KOPT-K1 (cell line): ENCODE measurements around the gene EEF1AKMT4.
A peak's percentile ranks its signal among the peaks of the same experiment; 100 is the strongest.

Experiments
- H3K27ac ChIP-seq: fragments of 200-600 bp; sonication (generic); 2 replicates; pipeline ENCODE4 v1.5.1; 2016; ENCODE audit warnings: antibody characterized with exemption, mild to moderate bottlenecking, low read depth, low read length; ENCODE audit not compliant: poor library complexity, severe bottlenecking
- H3K36me3 ChIP-seq: fragments of 200-600 bp; sonication (generic); 2 replicates; pipeline ENCODE4 v1.5.1; 2017; ENCODE audit warnings: antibody characterized with exemption, mild to moderate bottlenecking, low read length, moderate library complexity; ENCODE audit not compliant: insufficient read depth
- H3K9me3 ChIP-seq: fragments of 200-600 bp; sonication (generic); 2 replicates; pipeline ENCODE4 v1.5.1; 2017; ENCODE audit warnings: antibody characterized with exemption, low read length, mild to moderate bottlenecking; ENCODE audit not compliant: insufficient read depth, poor library complexity, severe bottlenecking

EEF1AKMT4 gene

DNA sequence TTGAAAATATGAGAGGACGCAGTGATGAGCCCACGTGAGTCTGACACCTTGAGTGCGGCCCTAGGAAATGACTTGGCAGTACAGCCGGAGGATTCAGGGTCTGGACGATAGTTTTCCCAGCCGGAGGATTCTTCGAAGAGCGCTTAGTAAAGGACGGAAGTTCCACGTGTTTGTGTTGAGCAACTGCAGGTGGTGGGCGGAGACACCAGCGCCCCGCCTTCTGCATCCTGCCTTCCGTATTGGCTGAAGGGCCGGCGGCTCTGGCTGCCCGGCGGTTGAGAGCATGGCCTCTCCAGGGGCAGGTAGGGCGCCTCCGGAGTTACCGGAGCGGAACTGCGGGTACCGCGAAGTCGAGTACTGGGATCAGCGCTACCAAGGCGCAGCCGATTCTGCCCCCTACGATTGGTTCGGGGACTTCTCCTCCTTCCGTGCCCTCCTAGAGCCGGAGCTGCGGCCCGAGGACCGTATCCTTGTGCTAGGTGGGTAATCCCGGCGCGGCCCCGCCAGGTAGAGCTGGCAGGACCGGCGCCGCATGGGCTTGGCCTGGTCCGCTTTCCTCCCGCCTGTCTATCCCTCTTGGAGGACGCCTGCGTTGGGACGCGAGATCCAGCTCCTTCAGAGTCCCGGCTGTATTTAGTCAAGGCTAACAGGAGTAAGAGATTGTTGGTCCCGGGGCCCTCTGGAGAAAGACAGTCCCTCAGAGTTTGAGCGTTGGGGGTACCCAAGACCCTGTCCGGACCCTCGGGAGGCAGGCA lies at the start of gene EEF1AKMT4:
EEF1AKMT4 (plus strand) TSS at position 261 of the 755 bp plus-strand sequence; CDS start at position 284, 23 bp downstream.
- Histone ChIP-seq H3K36me3 (peaks cover 17% of the 10 kb centered on the region), H3K27ac (peak within 1 kb of the TSS; percentile 79), H3K9me3 (no peaks in the 10 kb centered on the region)

DNA sequence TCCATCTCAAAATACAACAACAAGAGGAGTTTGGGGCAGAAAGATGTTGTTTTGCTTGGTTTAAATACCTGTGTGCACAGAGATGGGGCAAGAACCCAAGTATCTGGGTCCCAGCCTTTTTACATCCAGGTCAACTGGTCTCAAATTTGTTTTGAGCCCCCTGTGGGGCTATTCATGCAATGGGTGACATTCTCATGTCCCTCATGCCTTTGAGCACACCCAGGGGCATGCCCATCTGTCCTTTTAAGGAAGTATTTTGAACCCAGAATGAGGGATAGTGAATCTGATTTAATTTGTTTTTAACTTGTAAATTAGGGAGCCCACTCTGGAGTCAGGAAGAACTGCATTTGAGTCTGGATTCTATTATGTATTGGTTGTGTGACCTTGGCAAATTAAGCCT lies 48.6 kb upstream of the EEF1AKMT4 start:
- Histone ChIP-seq H3K36me3 (peaks cover 4% of the 10 kb centered on the region; the same call in 1 of the 2 replicates), H3K9me3 (no peaks in the 10 kb centered on the region), H3K27ac (no peak overlapping the region)

DNA sequence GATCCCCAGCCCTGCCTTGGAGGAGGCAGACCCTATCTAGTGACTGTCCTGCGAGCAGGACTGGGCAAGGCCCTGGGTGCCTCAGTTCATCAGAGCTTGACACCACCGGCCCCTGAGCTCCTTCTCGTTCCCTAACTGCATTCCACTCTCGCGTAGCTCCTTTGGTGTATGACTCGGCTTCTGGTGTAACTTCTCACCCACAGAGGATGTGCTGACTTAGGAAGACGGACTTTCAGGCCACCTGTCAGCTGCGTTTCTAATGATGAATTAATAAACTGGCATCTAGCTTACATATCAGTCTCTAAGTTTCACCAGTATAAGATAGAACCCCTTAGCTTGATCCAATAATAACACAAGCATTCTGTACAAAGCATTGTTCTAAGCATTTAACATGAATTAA lies 45.9 kb upstream of the EEF1AKMT4 start:
- Histone ChIP-seq H3K36me3 (no peaks in the 10 kb centered on the region), H3K27ac (no peak overlapping the region), H3K9me3 (no peaks in the 10 kb centered on the region)

DNA sequence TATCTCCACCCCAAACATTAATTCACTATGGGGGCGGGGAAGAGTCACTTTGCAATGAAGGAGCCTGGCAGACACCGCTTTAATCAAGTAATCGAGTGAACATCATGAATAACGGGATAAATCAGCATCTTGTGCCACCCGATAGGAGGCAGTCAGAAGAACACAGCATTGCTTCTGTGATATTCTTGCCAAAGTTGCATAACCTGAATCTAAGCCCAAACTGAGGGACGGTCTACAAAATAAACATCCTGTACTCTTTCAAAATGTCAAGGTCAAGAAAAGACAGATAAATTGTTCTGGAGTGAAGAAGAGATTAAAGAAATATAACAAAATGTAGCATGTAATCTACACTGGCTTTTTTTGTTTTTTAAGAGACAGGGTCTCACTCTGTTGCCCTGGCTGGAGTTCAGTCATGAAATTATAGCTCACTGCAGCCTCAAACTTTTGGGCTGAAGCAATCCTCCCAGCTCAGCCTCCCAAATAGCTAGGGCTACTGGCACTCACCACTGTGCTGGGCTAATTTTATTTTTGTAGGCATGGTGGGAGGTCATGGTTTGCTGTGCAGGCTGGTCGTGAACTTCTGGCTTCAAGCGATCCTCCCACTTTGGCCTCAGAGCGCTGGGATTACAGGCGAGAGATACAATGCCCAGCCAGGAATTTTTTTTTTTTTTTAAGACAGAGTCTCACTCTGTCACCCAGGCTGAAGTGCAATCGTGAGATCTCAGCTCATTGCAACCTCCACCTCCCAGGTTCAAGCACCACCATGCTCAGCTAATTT lies 40.1 kb upstream of the EEF1AKMT4 start:
- Histone ChIP-seq H3K27ac (no peak overlapping the region), H3K36me3 (no peaks in the 10 kb centered on the region), H3K9me3 (no peaks in the 10 kb centered on the region)

DNA sequence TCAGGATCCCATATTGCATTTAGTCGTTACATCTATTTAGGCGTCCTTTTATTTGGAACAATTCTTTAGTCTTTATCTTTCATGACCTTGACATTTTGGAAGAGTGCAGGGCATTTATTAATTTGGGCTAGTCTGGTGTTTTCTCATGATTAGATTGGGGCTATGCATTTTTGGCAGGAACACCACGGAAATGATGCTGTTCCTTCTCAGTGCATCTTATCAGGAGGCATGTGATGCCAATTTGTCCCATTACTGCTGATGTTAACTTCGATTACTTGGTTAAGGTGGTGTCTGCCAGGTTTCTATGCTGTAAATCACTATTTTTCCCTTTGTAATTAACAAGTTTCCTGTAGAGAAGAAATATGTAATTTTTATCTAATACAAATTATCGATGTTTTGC lies 38.2 kb upstream of the EEF1AKMT4 start:
- H3K27ac ChIP-seq = no peak overlapping the region
- no peaks in the 10 kb centered on the region for H3K36me3 ChIP-seq
- no peaks in the 10 kb centered on the region for H3K9me3 ChIP-seq

DNA sequence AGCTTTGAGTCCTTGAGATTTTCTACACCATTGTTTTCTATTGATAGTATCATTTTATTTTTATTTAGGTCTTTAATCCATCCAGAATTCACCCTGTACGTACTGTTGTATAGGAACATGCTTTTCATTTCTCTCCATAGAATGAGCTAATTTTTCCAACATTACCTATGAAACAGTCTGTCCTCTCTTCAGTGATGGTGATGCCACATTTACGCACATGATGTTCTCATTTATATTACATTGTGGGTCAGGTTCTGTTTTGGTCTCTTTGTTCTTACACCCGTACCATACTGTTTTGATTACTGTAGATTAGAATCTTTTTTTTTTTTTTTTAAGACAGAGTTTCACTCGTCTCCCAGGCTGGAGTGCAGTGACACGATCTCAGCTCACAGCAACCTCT lies 37.8 kb upstream of the EEF1AKMT4 start:
- Histone ChIP-seq H3K27ac (no peak overlapping the region), H3K9me3 (no peaks in the 10 kb centered on the region)

DNA sequence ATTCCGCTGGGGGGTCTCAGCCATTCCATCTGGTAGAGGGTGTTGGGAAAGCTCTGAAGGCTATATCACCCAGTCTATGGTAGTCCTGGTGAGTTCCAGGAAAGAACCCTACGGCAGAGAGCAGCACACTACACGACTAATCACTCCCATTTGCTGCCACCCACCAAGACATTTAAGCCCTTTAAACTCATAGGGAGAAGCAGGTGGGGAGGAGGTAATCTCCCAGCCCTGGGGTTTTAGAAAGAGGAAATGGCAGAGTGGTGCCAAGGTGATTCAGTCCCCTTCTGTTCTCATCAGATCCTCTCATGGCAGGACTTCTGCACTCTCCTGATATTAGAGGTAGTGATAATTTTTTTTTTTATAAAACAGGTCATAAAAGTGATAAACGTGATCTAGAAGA lies 30.7 kb upstream of the EEF1AKMT4 start:
- Histone ChIP-seq H3K9me3 (no peaks in the 10 kb centered on the region), H3K36me3 (no peaks in the 10 kb centered on the region), H3K27ac (no peak overlapping the region)

More for the DNA sequence above, 37.8 kb upstream of the EEF1AKMT4 start:
- H3K36me3 ChIP-seq = no peaks in the 10 kb centered on the region

DNA sequence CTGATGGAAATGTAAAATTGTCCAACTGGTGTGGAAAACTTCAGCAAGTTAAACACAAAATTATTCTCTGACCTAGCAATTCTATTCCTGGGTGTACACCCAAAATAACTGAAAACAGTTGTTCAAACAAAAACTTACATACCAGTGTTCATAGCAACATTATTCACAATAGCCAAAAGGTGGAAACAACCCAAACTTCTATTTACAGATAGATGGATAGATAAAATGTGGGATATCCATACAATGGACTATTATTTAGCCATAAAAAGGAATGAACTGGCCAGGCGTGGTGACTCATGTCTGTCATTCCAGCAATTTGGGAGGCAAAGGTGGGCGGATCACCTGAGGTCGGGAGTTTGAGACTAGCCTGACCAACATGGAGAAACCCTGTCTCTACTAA lies 27.0 kb upstream of the EEF1AKMT4 start:
- Histone ChIP-seq H3K27ac (no peak overlapping the region), H3K36me3 (no peaks in the 10 kb centered on the region), H3K9me3 (no peaks in the 10 kb centered on the region)

DNA sequence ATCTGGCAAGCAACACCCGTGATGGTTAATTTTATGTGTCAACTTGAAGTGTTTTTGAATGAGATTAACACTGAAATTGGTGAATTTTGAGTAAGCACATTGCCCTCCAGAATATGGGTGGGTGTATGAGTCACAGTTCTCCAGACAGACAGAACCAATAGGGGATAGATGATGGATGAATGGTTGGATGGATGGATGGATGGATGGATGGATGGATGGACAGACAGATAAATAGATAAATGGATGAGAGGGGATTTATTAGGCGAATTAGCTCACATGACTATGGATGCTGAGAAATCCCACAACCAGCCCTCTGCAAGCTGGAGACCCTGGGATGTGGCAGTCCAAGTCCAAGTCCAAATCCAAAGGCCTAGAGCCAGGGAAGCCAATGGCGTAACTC lies 25.5 kb upstream of the EEF1AKMT4 start:
- H3K9me3 ChIP-seq = no peaks in the 10 kb centered on the region
- H3K27ac ChIP-seq = no peak overlapping the region
- no peaks in the 10 kb centered on the region for H3K36me3 ChIP-seq

DNA sequence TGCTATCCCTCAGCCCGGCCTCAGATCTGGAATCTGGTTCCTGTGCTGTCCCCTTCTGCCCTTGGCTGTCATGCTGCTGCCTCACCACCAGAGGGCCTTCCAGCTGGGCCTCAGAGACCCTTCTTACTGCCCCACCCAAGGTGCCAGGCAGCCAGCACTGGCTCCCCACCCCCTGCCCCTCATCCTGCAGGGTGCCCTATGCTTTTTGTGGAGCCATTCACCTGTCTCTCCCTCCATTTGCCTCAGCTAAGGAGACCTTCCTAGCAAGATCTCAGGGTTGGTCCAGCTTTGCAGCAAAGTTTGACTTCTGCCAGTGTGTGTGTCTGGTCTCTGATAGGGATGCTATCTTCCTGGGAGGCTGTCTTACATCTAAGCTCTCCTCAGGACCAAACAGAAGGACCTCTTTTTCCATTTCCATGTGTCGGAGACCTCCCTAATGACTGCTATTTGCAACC lies 22.0 kb upstream of the EEF1AKMT4 start:
- no peaks in the 10 kb centered on the region for H3K9me3 ChIP-seq
- no peaks in the 10 kb centered on the region for H3K36me3 ChIP-seq
- H3K27ac ChIP-seq = no peak overlapping the region

DNA sequence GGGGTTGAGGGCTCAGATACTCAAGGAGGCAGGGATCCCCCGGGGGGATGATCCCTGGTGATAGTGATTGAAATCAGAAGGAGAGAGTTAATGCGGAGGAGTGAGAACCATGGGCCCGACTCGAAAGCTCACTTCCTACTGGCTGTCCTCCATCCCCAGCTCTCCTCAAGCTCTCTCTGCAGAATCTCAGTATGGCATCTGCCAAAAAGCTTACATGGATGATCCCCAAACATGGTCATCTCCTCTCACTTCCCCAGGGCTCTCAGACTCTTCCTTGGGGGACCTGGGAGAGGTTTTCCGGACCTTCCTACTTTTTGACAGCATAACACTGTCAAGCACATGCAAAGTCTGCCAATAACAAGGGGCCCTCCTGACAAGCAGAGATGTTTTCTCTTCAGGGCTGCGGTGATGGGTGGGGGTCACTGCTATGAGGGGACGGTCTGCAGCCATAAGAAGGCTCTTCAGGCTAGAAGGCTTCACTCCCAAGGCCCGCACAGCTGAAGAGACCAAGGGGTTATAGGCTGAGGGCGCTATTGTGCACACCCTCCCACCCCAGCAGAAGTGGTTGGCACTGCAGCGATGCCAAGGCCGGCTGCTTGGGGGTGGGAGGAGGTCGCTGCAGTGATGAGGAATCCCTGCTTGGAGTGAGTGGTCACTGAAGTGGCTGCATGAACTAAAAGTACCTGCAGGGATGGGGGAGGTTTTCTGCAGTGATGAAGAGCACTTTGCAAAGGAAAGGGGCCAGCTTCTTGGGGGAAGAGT lies 20.9 kb upstream of the EEF1AKMT4 start:
- no peaks in the 10 kb centered on the region for H3K36me3 ChIP-seq

DNA sequence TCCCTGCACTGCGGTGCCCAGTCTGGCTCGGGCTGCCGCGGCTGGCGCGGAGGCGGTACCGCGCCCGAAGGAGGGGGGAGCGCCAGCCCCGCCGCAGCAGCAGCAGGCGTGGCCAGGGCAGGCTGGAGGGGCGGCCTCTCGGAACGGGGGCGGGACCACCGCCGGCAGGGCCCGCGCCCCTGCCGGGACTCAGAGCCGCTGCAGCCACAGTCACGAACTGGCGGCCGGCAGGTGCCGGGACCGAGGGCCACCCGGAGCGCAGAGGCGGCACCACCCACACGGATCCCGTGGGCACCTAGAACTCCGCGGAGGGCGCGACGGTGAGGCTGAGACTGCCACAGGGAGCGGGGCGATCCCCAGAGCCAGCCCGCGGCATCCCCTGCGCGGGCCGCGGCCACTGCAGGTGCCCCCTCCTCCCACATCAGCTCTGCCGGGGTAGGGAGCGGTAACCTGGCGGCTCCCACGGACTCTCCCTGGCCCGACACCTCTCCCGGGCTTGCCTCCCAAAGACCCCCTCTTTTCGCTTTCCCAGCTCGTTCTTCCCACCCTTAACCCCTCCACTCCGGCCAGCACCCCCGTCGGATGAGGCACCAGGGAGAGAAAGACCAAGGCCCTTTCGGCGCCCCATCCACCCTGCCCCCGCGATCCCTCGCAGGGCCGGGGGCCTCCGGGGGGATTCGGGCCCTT lies 19.9 kb upstream of the EEF1AKMT4 start, which contains the start of gene VWA5B2:
VWA5B2 (plus strand) TSS at position 192 of the 687 bp plus-strand sequence. CDS start 944 bp downstream, outside the sequence.
- H3K36me3 ChIP-seq = no peaks in the 10 kb centered on the region
- no peaks in the 10 kb centered on the region for H3K9me3 ChIP-seq
- no peak within 1 kb of the TSS for H3K27ac ChIP-seq

More for the DNA sequence above, 20.9 kb upstream of the EEF1AKMT4 start:
- Histone ChIP-seq H3K27ac (no peak overlapping the region), H3K9me3 (no peaks in the 10 kb centered on the region)

DNA sequence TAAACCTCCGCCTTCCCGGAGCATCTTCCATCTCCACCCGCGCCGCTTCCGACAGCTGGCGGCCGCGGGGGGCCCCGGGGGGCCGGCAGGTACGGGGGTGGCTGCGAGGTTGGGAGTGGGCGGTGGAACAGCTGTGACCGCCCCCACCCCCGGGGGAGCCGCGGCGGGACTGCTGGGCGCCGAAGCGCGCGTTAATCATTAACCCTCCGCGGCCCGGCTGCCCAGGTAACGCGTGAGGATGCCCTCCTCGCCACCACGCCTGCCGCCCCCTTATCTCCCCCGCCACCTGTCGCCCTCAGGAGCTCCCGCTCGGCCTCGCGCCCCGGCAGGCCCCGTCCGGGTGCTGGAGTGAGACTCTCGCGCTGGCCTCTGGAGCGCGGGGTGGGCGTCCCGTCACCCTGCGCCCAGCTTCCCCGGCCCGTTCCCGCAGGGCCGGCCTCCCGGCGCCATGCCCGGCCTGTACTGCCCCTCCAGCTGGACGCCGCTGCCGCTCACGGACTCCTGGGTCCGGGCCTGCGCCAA lies 19.3 kb upstream of the EEF1AKMT4 start:
- Histone ChIP-seq H3K27ac (no peak overlapping the region), H3K36me3 (no peaks in the 10 kb centered on the region), H3K9me3 (no peaks in the 10 kb centered on the region)
